Stimulated activated memory B cell treated with anti-CD40 and anti-IgM and Interleukin-4, amounts not matched to agents 10 μg/mL and 1 μg/mL and 100 μg/mL, for 72 hours (primary cell): ENCODE measurements around the gene LY86.
A peak's percentile ranks its signal among the peaks of the same experiment; 100 is the strongest.

ENCODE experiments used
- ATAC-seq: fragments of 150-1000 bp; cut with Tn5 transposase; 2 replicates; pipeline ENCODE4 v1.10.0; 2021
- H3K27ac Mint-ChIP-seq: one replicate; pipeline ENCODE4 v1.8.0; 2022; ENCODE audit warnings: mild to moderate bottlenecking, mixed read lengths
- H3K27me3 Mint-ChIP-seq: one replicate; pipeline ENCODE4 v1.8.0; 2022; ENCODE audit warnings: mixed read lengths
- H3K36me3 Mint-ChIP-seq: one replicate; pipeline ENCODE4 v1.8.0; 2022; ENCODE audit warnings: mixed read lengths
- H3K4me1 Mint-ChIP-seq: one replicate; pipeline ENCODE4 v1.8.0; 2022; ENCODE audit warnings: mixed read lengths
- H3K4me3 Mint-ChIP-seq: one replicate; pipeline ENCODE4 v1.8.0; 2022; ENCODE audit warnings: mild to moderate bottlenecking, moderate library complexity, mixed read lengths
- H3K9me3 Mint-ChIP-seq: one replicate; pipeline ENCODE4 v1.8.0; 2022; ENCODE audit warnings: mixed read lengths

Gene LY86

GRCh38 chr6:6588064-6588923 is at the start of gene LY86:
LY86 (plus strand) TSS chr6:6588720; CDS start chr6:6588735, 15 bp downstream.
- H3K36me3 Mint-ChIP-seq: peaks cover 5% of the 10 kb centered on the region
- peak within 1 kb of the TSS; percentile 83 for H3K4me3 Mint-ChIP-seq
- H3K4me1 Mint-ChIP-seq: peaks cover 88% of the 10 kb centered on the region
- no peaks in the 10 kb centered on the region for H3K9me3 Mint-ChIP-seq
- no peaks in the 10 kb centered on the region for H3K27me3 Mint-ChIP-seq
- H3K27ac Mint-ChIP-seq: peak within 1 kb of the TSS; percentile 93
- ATAC-seq: peak; percentile 83

- no peak for ATAC-seq
- Mint-ChIP-seq H3K27me3 (peaks cover 11% of the 10 kb centered on the region), H3K36me3 (peaks cover 7% of the 10 kb centered on the region)
Measured at GRCh38 chr6:6539036-6539435, 49.5 kb upstream of the LY86 start.

GRCh38 chr6:6542357-6542756 is 46.2 kb upstream of the LY86 start:
- no peak overlapping the region for H3K27ac Mint-ChIP-seq
- ATAC-seq: no peak
- H3K4me3 Mint-ChIP-seq: no peak overlapping the region
- H3K9me3 Mint-ChIP-seq: peaks cover 4% of the 10 kb centered on the region
- H3K36me3 Mint-ChIP-seq: peaks cover 7% of the 10 kb centered on the region
- H3K27me3 Mint-ChIP-seq: peaks cover 33% of the 10 kb centered on the region
- peaks cover 21% of the 10 kb centered on the region for H3K4me1 Mint-ChIP-seq

More at GRCh38 chr6:6539036-6539435, 49.5 kb upstream of the LY86 start:
- no peaks in the 10 kb centered on the region for H3K4me1 Mint-ChIP-seq
- no peak overlapping the region for H3K4me3 Mint-ChIP-seq
- H3K9me3 Mint-ChIP-seq: peaks cover 4% of the 10 kb centered on the region
- no peak overlapping the region for H3K27ac Mint-ChIP-seq

GRCh38 chr6:6543181-6543879 is 45.2 kb upstream of the LY86 start:
- peaks cover 4% of the 10 kb centered on the region for H3K9me3 Mint-ChIP-seq
- no peak for ATAC-seq
- no peak overlapping the region for H3K27ac Mint-ChIP-seq
- peaks cover 21% of the 10 kb centered on the region for H3K4me1 Mint-ChIP-seq
- peaks cover 7% of the 10 kb centered on the region for H3K36me3 Mint-ChIP-seq
- no peak overlapping the region for H3K4me3 Mint-ChIP-seq
- H3K27me3 Mint-ChIP-seq: peaks cover 33% of the 10 kb centered on the region

- H3K9me3 Mint-ChIP-seq: peaks cover 4% of the 10 kb centered on the region
- peaks cover 7% of the 10 kb centered on the region for H3K36me3 Mint-ChIP-seq
- peaks cover 33% of the 10 kb centered on the region for H3K27me3 Mint-ChIP-seq
- ATAC-seq: no peak
- H3K27ac Mint-ChIP-seq: no peak overlapping the region
- H3K4me3 Mint-ChIP-seq: peak overlapping the region; percentile 78
- H3K4me1 Mint-ChIP-seq: peaks cover 21% of the 10 kb centered on the region
Measured at GRCh38 chr6:6545616-6546317, 42.8 kb upstream of the LY86 start.

GRCh38 chr6:6546318-6547109 is 42.0 kb upstream of the LY86 start:
- Mint-ChIP-seq H3K36me3 (peaks cover 7% of the 10 kb centered on the region), H3K4me1 (peaks cover 21% of the 10 kb centered on the region), H3K27me3 (peaks cover 33% of the 10 kb centered on the region), H3K4me3 (peak overlapping the region; percentile 78), H3K9me3 (peaks cover 4% of the 10 kb centered on the region), H3K27ac (no peak overlapping the region)
- peak; percentile 77 for ATAC-seq

GRCh38 chr6:6547110-6547879 is 41.2 kb upstream of the LY86 start:
- peak; percentile 96 for ATAC-seq
- H3K27ac Mint-ChIP-seq: no peak overlapping the region
- H3K9me3 Mint-ChIP-seq: peaks cover 4% of the 10 kb centered on the region
- peak overlapping the region; percentile 78 for H3K4me3 Mint-ChIP-seq
- H3K36me3 Mint-ChIP-seq: peaks cover 7% of the 10 kb centered on the region
- H3K27me3 Mint-ChIP-seq: peaks cover 32% of the 10 kb centered on the region
- H3K4me1 Mint-ChIP-seq: peaks cover 21% of the 10 kb centered on the region

GRCh38 chr6:6556161-6556737 is 32.3 kb upstream of the LY86 start:
- H3K4me1 Mint-ChIP-seq: peaks cover 6% of the 10 kb centered on the region
- H3K4me3 Mint-ChIP-seq: no peak overlapping the region
- H3K27me3 Mint-ChIP-seq: no peaks in the 10 kb centered on the region
- no peak for ATAC-seq
- H3K36me3 Mint-ChIP-seq: no peaks in the 10 kb centered on the region
- no peaks in the 10 kb centered on the region for H3K9me3 Mint-ChIP-seq
- no peak overlapping the region for H3K27ac Mint-ChIP-seq

GRCh38 chr6:6556738-6557503 is 31.6 kb upstream of the LY86 start:
- no peaks in the 10 kb centered on the region for H3K9me3 Mint-ChIP-seq
- no peak overlapping the region for H3K4me3 Mint-ChIP-seq
- no peaks in the 10 kb centered on the region for H3K36me3 Mint-ChIP-seq
- no peaks in the 10 kb centered on the region for H3K27me3 Mint-ChIP-seq
- ATAC-seq: peak; percentile 63
- H3K4me1 Mint-ChIP-seq: peaks cover 6% of the 10 kb centered on the region
- no peak overlapping the region for H3K27ac Mint-ChIP-seq

GRCh38 chr6:6557504-6557839 is 31.0 kb upstream of the LY86 start:
- H3K4me3 Mint-ChIP-seq: no peak overlapping the region
- H3K4me1 Mint-ChIP-seq: peaks cover 6% of the 10 kb centered on the region
- no peak overlapping the region for H3K27ac Mint-ChIP-seq
- peaks cover 2% of the 10 kb centered on the region for H3K36me3 Mint-ChIP-seq
- no peaks in the 10 kb centered on the region for H3K9me3 Mint-ChIP-seq
- ATAC-seq: no peak
- H3K27me3 Mint-ChIP-seq: no peaks in the 10 kb centered on the region

- Mint-ChIP-seq H3K4me1 (peaks cover 6% of the 10 kb centered on the region), H3K27me3 (no peaks in the 10 kb centered on the region), H3K27ac (no peak overlapping the region), H3K4me3 (no peak overlapping the region), H3K9me3 (no peaks in the 10 kb centered on the region), H3K36me3 (peaks cover 6% of the 10 kb centered on the region)
- ATAC-seq: no peak
Measured at GRCh38 chr6:6557886-6558285, 30.6 kb upstream of the LY86 start.

- H3K9me3 Mint-ChIP-seq: no peaks in the 10 kb centered on the region
- H3K27me3 Mint-ChIP-seq: no peaks in the 10 kb centered on the region
- peaks cover 16% of the 10 kb centered on the region for H3K4me1 Mint-ChIP-seq
- peak overlapping the region; percentile 4 for H3K27ac Mint-ChIP-seq
- no peak for ATAC-seq
- no peak overlapping the region for H3K4me3 Mint-ChIP-seq
- peaks cover 14% of the 10 kb centered on the region for H3K36me3 Mint-ChIP-seq
Measured at GRCh38 chr6:6559994-6560570, 28.4 kb upstream of the LY86 start.

GRCh38 chr6:6560909-6561308 is 27.6 kb upstream of the LY86 start:
- Mint-ChIP-seq H3K4me3 (no peak overlapping the region), H3K27ac (no peak overlapping the region), H3K9me3 (no peaks in the 10 kb centered on the region), H3K27me3 (no peaks in the 10 kb centered on the region), H3K36me3 (peaks cover 14% of the 10 kb centered on the region), H3K4me1 (peaks cover 16% of the 10 kb centered on the region)
- ATAC-seq: no peak
